HepG2 (cell line): ENCODE results near the gene FAM234B. TPM values are rescaled to one million over a fixed set of nuclear protein-coding genes. Genes with fewer than 3 reads are reported as not detected.
A peak's percentile ranks its signal among the peaks of the same experiment; 100 is the strongest.

Experiments
- NFIB ChIP-seq: sonication (generic); formaldehyde crosslinking; IDR thresholded peaks from 2 replicates; pipeline ENCODE4 v1.9.0; 2021; ENCODE audit warnings: missing genetic modification reagents, mild to moderate bottlenecking, borderline replicate concordance
- PRDM15 ChIP-seq: sonication (generic); formaldehyde crosslinking; IDR thresholded peaks from 2 replicates; pipeline ENCODE4 v1.4.0; 2020; ENCODE audit warnings: missing genetic modification reagents
- RBM22 ChIP-seq: fragments of 200-400 bp; formaldehyde crosslinking; optimal IDR thresholded peaks from 2 replicates; pipeline ENCODE3; 2017; ENCODE audit warnings: mild to moderate bottlenecking, low read length, moderate library complexity
- SAFB2 ChIP-seq: sonication (generic); formaldehyde crosslinking; IDR thresholded peaks from 2 replicates; pipeline ENCODE4 v1.5.1; 2020; ENCODE audit warnings: missing genetic modification reagents, low read depth, mild to moderate bottlenecking, borderline replicate concordance
- SNAI1 ChIP-seq: sonication (generic); formaldehyde crosslinking; IDR thresholded peaks from 2 replicates; pipeline ENCODE4 v1.5.0; 2020; ENCODE audit warnings: mild to moderate bottlenecking, missing genetic modification reagents, borderline replicate concordance
- TBX2 ChIP-seq: sonication (generic); formaldehyde crosslinking; IDR thresholded peaks from 2 replicates; pipeline ENCODE4 v1.5.0; 2020; ENCODE audit warnings: missing genetic modification reagents, mild to moderate bottlenecking, borderline replicate concordance
- THAP9 ChIP-seq: sonication (generic); formaldehyde crosslinking; IDR thresholded peaks from 2 replicates; pipeline ENCODE4; 2020; ENCODE audit warnings: missing genetic modification reagents, mild to moderate bottlenecking, borderline replicate concordance
- ZMAT5 ChIP-seq: sonication (generic); formaldehyde crosslinking; IDR thresholded peaks from 2 replicates; pipeline ENCODE4 v1.5.0; 2020; ENCODE audit warnings: mild to moderate bottlenecking, low read depth, missing genetic modification reagents, borderline replicate concordance
- ZNF142 ChIP-seq: sonication (generic); formaldehyde crosslinking; IDR thresholded peaks from 2 replicates; pipeline ENCODE4 v1.4.0; 2020; ENCODE audit warnings: missing genetic modification reagents
- ZNF160 ChIP-seq: sonication (generic); formaldehyde crosslinking; IDR thresholded peaks from 2 replicates; pipeline ENCODE4 v1.8.0; 2022; ENCODE audit warnings: mild to moderate bottlenecking, inconsistent platforms, missing genetic modification reagents
- ZNF207 ChIP-seq: fragments of 450-650 bp; IDR thresholded peaks from 2 replicates; pipeline ENCODE4 v1.6.1; 2016; ENCODE audit warnings: antibody characterized with exemption, borderline replicate concordance
- ZNF549 ChIP-seq: sonication (generic); formaldehyde crosslinking; IDR thresholded peaks from 2 replicates; pipeline ENCODE4 v1.5.0; 2020; ENCODE audit warnings: missing genetic modification reagents
- ZNF839 ChIP-seq: sonication (generic); formaldehyde crosslinking; IDR thresholded peaks from 2 replicates; pipeline ENCODE4 v1.4.0; 2020; ENCODE audit warnings: missing genetic modification reagents, mild to moderate bottlenecking, borderline replicate concordance
- ZUFSP ChIP-seq: sonication (generic); formaldehyde crosslinking; IDR thresholded peaks from 2 replicates; pipeline ENCODE4 v1.9.0; 2021; ENCODE audit warnings: missing genetic modification reagents, mild to moderate bottlenecking, borderline replicate concordance
- polyA plus RNA-seq, 8 experiments: library from polyadenylated mRNA; depleted of rRNA in 3 of 8; stranded (reverse) in 7 of 8; unstranded in 1 of 8; fragments of >200 nt; fragmentation: Illumina TruSeq in 4 of 8; extraction: Trizol in 4 of 8; gene quantifications; 2 replicates each; pipeline versions ENCODE4 v1.2.1 to v1.2.3, GENCODE V29; 2011 to 2016; ENCODE audit warnings: low read depth in 4 of 8, missing spikeins in 1 of 8, mixed read lengths in 1 of 8; ENCODE audit not compliant: insufficient read depth in 1 of 8
- total RNA-seq, 5 experiments: library from RNA; depleted of rRNA; stranded (reverse); fragments of >200 nt; fragmentation: Illumina TruSeq; extraction: Trizol; gene quantifications; 2 replicates each; pipeline ENCODE4 v1.2.3, GENCODE V29; 2016; ENCODE audit warnings: low read depth in 1 of 5

The FAM234B gene
- total and polyA plus RNA-seq, 2 of the 13 experiments (the other 11 are each of a cell fraction or from before 2014, with no cell fraction given), result 7.8 to 13.8 TPM

GRCh38 chr12:13079440-13079906, 35.3 kb downstream of the FAM234B start (continued):
- TF ChIP-seq PRDM15 (CRISPR knock-in tag) (no peak), ZNF839 (CRISPR knock-in tag) (no peak), RBM22 (no peak), ZMAT5 (CRISPR knock-in tag) (no peak), ZNF160 (CRISPR knock-in tag) (no peak), SNAI1 (no peak), ZUFSP (CRISPR knock-in tag) (no peak), TBX2 (CRISPR knock-in tag) (peak; percentile 84; the same call in 1 of the 2 replicates), THAP9 (CRISPR knock-in tag) (no peak), NFIB (no peak), ZNF142 (CRISPR knock-in tag) (no peak), ZNF207 (no peak), SAFB2 (CRISPR knock-in tag) (peak; percentile 57; the same call in 1 of the 2 replicates), ZNF549 (CRISPR knock-in tag) (no peak)
